Peyer's patch (tissue), 4 donors: ENCODE results near the gene USB1.

Experiments
- CTCF ChIP-seq, 6 experiments: fragments of 450-650 bp in 4 of 6; fragments of 200-600 bp in 2 of 6; sonication (generic) in 1 of 6; IDR thresholded peaks; one replicate each; pipeline ENCODE4 v1.5.1; 2017 to 2019; ENCODE audit warnings: antibody characterized with exemption in 6 of 6, mild to moderate bottlenecking in 3 of 6, moderate library complexity in 1 of 6
- POLR2A ChIP-seq, 2 donors: fragments of 450-650 bp; IDR thresholded peaks; one replicate each; pipeline ENCODE4 v1.5.1; 2017; ENCODE audit warnings: antibody characterized with exemption in 2 of 2, mild to moderate bottlenecking in 2 of 2, moderate library complexity in 2 of 2

GRCh38 chr16:58031016-58031800, 30.0 kb downstream of the USB1 start:
- TF ChIP-seq CTCF (IDR thresholded peaks at IDR 0.05) (peak in 2 of 6 experiments; percentile 22 to 24), POLR2A (IDR thresholded peaks at IDR 0.05) (no peak)
